GM19025 (cell line): ENCODE results near the gene ABCD1.

Experiments used
- ATAC-seq: cut with Tn5 transposase; IDR thresholded peaks from one replicate; pipeline ENCODE4 v1.9.1; 2021; ENCODE audit warnings: mild to moderate bottlenecking, low read depth, moderate library complexity; ENCODE audit not compliant: unreplicated experiment

ABCD1 gene

GRCh38 chrX:153770601-153771414 is 46.2 kb downstream of the ABCD1 start:
- ATAC-seq, result no peak

DNA sequence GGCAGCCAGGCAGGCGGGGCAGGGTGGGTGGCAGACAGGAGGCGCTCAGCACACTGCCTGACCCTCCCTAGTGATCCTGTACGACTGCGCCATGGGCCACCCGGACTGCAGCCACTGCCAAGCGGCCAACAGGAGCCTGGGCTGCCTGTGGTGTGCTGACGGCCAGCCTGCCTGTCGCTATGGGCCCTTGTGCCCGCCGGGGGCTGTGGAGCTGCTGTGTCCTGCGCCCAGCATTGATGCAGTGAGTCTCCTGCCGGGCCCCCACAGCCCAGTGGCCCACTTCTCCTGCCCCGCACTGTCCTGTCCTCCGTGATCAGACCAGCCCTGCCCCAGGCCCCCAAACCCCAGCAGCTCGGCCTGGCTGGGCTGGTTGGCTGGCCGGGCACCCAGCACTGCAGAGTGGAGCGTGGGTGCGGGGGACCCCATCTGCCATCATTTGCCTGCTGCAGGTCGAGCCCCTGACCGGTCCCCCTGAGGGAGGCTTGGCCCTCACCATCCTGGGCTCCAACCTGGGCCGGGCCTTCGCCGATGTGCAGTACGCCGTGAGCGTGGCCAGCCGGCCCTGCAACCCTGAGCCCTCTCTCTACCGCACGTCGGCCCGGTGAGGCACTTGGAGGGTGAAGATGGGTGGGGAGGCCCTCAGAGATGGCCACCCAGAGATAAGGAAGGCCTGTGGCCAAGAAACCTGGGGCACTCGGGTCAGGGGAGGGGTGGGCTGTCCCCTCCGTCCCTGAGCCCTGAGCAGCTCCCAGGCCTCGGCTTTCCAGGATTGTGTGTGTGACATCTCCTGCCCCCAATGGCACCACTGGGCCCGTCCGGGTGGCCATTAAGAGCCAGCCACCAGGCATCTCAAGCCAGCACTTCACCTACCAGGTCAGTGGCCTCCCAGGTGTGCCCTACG is 47.0 kb downstream of the ABCD1 start:
- ATAC-seq, result no peak

DNA sequence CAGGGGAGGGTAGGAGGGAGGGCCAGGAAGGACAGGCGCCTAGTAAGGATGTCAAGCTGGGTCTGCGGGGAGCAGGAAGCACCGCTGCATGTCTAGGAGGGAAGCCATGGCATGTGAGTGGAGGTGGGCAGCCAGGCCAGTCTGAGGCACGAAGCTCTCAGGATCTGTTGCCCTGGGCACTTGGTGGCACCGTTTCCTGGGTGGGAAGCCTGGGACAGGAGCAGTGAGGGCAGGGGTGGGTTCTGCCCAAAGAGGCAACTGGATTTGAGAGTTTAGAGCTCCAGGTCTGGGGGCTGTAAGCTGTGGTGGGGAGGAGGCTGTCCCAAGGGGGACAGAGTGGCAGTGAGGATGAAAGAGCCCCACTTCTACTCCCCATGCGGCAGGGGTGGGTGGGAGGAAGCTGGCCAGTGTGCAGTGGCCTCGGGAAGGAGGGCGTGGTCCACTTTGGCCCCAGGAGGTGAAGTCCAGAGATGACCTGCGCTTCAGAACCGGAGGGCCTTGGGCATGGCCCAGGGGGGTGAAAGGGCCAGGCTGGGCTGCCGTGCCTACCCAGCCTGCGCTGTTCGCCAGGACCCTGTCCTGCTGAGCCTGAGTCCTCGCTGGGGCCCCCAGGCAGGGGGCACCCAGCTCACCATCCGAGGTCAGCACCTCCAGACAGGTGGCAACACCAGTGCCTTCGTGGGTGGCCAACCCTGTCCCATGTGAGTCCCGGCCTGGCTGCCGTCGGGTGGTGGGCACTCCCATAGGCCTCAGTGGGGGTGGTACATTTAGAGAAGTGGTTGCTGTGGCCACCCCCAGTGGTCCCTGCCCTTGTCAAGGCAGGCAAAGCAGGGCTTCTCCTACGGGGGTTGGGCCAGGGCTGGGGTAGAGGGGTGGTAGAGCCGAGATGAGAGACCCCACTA is 47.9 kb downstream of the ABCD1 start:
- no peak for ATAC-seq

DNA sequence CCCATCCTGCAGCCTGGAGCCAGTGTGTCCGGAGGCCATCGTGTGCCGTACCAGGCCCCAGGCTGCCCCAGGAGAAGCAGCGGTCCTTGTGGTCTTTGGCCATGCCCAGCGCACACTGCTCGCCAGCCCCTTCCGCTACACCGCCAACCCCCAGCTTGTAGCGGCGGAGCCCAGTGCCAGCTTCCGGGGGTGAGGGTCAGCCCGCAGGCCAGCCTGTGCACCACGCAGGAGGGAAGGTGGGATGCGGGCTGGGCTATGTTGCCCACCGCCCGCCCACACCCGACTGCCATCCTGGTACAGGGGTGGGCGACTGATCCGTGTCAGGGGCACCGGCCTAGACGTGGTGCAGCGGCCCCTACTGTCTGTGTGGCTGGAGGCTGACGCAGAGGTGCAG is 48.6 kb downstream of the ABCD1 start:
- ATAC-seq, result no peak

GRCh38 chrX:153773741-153774575 is 49.3 kb downstream of the ABCD1 start:
- no peak for ATAC-seq

DNA sequence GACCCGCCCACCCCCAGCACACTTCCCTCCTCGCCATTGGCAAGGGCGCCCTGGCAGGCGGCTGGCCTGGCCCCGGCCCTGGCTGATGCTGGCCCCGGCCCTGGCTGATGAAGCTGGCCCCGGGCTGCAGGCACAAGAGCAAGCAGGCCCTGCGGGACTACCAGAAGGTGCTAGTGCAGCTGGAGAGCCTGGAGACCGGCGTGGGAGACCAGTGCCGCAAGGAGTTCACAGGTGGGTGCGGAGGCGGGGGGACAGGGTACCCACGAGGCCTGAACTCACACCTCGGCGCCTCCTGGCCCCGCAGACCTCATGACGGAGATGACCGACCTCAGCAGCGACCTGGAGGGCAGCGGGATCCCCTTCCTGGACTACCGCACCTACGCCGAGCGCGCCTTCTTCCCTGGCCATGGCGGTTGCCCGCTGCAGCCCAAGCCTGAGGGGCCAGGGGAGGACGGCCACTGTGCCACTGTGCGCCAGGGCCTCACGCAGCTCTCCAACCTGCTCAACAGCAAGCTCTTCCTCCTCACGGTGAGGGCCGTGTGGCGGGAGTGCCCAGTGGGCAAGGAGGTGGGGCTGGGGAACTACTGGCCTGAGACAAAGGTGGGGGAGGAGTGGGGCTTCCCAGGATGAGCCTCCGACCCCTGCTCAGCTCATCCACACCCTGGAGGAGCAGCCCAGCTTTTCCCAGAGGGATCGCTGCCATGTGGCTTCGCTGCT is 50.1 kb downstream of the ABCD1 start:
- ATAC-seq, result no peak

DNA sequence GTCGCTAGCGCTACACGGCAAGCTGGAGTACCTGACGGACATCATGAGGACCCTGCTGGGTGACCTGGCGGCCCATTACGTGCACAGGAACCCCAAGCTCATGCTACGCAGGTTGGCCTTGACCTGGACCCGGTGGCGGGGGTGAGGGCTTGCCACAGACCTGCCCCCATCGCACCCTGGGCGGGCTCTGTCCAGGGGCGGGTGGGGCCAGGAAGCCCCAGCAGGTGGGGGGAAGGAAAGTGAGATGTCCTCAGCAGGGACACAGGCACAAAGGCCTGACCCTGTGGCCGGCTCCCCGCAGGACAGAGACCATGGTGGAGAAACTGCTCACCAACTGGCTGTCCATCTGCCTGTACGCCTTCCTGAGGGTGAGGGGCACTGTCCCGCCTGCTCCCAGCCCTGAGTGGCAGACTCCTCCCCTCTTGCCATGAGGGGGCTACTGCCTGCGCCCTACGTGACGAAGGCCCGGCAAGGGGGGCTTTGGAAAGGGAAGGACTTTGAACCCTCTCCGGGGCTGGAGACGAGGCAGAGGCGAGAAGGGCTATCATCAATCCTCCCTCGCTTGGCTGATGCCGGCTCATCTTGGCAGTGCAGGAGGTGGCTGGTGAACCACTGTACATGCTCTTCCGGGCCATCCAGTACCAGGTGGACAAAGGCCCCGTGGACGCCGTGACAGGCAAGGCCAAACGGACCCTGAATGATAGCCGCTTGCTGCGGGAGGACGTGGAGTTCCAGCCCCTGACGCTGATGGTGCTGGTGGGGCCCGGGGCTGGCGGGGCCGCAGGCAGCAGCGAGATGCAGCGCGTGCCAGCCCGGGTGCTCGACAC is 50.9 kb downstream of the ABCD1 start:
- ATAC-seq, result no peak

DNA sequence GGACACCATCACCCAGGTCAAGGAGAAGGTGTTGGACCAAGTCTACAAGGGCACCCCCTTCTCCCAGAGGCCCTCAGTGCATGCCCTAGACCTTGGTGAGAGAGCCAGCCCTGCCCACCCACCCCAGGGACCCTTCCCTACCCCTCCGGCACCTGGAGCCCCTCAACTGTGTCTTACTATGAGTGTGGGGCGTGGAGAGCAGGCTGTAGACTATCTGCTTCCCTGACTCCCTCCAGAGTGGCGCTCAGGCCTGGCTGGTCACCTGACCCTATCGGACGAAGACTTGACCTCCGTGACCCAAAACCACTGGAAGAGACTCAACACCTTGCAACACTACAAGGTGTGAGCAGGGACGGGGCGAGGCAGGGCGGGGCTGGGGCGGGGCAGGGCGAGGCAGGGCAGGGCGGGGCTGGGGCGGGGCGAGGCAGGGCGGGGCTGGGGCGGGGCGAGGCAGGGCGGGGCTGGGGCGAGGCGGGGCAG is 51.5 kb downstream of the ABCD1 start:
- no peak for ATAC-seq

DNA sequence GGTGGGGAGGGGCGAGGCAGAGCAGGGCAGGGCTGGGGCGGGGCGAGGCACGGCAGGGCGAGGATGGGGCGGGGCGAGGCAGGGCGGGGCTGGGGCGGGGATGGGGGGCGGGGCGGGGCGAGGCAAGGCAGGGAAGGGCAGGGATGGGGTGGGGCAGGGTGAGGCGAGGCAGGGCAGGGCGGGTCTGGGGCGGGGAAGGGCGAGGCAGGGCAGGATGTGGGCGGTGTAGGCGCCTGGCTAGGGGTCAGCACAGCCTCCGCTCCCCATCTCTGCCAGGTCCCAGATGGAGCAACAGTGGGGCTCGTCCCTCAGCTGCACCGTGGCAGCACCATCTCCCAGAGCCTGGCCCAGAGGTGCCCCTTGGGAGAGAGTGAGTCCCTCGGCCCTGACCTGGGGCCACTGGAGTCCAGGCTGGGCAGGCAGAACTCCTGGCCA is 52.0 kb downstream of the ABCD1 start:
- no peak for ATAC-seq

GRCh38 chrX:153777261-153778090 is 52.8 kb downstream of the ABCD1 start:
- no peak for ATAC-seq

DNA sequence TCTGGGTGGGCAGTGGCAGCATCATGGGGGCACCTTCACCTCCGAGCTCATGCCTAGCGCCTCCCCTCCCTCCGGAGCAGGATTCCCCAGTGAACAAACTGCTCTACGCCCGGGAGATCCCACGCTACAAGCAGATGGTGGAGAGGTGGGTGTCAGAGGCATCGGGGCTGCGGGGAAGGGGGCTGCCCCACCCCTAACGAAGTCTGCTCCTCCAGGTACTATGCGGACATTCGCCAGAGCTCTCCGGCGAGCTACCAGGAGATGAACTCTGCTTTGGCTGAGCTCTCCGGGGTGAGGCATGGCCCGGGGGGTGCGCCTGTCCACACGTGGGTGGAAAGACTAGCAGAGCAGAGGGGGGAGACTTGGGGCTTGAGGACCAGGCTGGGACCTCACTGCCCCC is 53.5 kb downstream of the ABCD1 start:
- ATAC-seq, result no peak

DNA sequence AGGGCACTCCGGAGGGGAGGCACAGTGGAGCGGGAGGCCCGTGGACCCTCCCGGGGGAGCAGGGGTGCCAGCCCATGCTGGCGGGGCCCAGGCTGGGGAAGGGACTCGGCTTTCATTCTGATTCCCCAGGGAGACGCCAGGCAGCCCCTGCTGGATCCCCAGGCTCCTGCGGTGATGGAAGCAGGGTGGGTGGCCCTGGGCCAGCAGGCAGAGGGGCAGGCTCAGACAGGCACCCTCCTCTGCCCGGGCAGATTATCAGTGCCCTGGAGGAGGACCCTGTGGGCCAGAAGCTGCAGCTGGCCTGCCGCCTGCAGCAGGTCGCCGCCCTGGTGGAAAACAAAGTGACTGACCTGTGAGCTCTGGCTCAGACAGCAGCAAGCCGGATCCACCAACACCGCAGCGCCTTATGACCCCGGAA is 54.0 kb downstream of the ABCD1 start:
- ATAC-seq, result no peak

DNA sequence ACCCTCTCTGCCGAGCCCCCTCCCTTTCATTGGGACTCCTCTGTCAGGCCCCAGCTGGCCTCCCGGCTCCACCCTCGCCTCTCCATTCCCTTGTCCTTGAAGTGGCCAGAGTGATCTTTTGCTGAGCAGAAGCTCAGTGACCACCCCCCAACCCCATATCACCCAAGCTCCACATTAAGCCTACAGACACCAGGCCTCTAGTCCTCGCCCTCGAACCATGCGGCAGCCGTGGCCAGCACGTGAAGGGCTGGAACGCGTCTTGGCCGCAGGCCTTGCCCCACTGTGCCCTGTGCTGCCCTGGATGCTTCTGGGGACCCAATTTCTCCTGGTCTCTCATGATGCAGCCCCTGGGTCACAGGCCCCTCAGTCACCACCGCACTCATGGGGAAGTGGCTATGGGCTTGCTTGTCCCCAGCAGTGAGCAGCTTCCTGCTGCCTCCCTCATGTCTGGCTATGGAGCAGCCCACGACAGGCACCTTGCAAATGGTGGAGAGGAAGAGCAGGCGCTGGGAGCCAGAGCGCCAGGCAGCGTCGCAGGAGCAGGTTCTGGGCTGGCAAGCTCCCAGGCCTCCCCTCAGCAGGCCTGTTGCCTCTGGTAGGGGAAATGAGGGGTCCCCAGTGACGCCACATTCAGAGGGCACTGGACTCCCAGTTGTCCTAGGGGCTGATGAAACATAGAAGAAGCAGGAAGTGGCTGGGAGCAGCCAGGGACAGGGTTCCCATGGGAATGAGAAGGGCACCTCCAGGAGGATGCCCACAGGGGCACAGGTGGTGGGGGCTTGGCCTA is 55.4 kb downstream of the ABCD1 start:
- no peak for ATAC-seq

- no peak for ATAC-seq
These were observed 56.2 kb downstream of the ABCD1 start, which contains the start of gene SRPK3 for GRCh38 chrX:153780678-153781427. TSS of gene SRPK3 (plus strand) at chrX:153781041. CDS start at chrX:153781087, 46 bp downstream.

GRCh38 chrX:153781428-153782047 is 56.9 kb downstream of the ABCD1 start:
- no peak for ATAC-seq
